IPS DF 6.9 (cell line): ENCODE data around the gene ANTXR1.

ENCODE experiments used
- DNase-seq: peaks from one replicate; pipeline ENCODE4 v3.0.0-alpha.2; 2013; ENCODE audit warnings: low read depth, low spot score
- H3K27ac ChIP-seq: one replicate; pipeline ENCODE4 v1.5.1; 2013; ENCODE audit warnings: low read length, control low read depth
- H3K27me3 ChIP-seq: 2 replicates; pipeline ENCODE4 v1.6.1; 2013; ENCODE audit warnings: mild to moderate bottlenecking, low read length; ENCODE audit not compliant: control insufficient read depth, insufficient read depth
- H3K36me3 ChIP-seq: 2 replicates; pipeline ENCODE4 v1.6.1; 2013; ENCODE audit warnings: low read length; ENCODE audit not compliant: control insufficient read depth, insufficient read depth
- H3K4me1 ChIP-seq: 2 replicates; pipeline ENCODE4 v1.6.1; 2013; ENCODE audit warnings: low read length; ENCODE audit not compliant: control insufficient read depth, insufficient read depth
- H3K4me3 ChIP-seq: 2 replicates; pipeline ENCODE4 v1.5.1; 2013; ENCODE audit warnings: mild to moderate bottlenecking, low read length
- H3K9me3 ChIP-seq: 2 replicates; pipeline ENCODE4 v1.6.1; 2013; ENCODE audit warnings: low read length, inconsistent platforms; ENCODE audit not compliant: control insufficient read depth, insufficient read depth
- WGBS: extraction: QIAGEN DNeasy Blood & Tissue Kit; methylation state at CpG from one replicate; pipeline ENCODE4 v1.1.7; 2013; ENCODE audit warnings: mixed read lengths, missing lambda C conversion rate; ENCODE audit not compliant: insufficient read length, insufficient coverage; 5-methylcytosine and 5-hydroxymethylcytosine counted together

Gene ANTXR1

GRCh38 chr2:69163109-69163508 lies 150.1 kb downstream of the ANTXR1 start:
- whole genome bisulfite sequencing, result no CpG with 5 or more reads among the region's 6 CpGs
- no peak for DNase-seq
- no peaks in the 10 kb centered on the region for H3K27me3 ChIP-seq
- peaks cover 3% of the 10 kb centered on the region; the same call in 1 of the 2 replicates for H3K4me1 ChIP-seq
- no peak overlapping the region for H3K4me3 ChIP-seq
- no peaks in the 10 kb centered on the region for H3K9me3 ChIP-seq
- H3K36me3 ChIP-seq, result no peaks in the 10 kb centered on the region
- no peak overlapping the region for H3K27ac ChIP-seq

GRCh38 chr2:69163556-69163955 lies 150.6 kb downstream of the ANTXR1 start:
- Histone ChIP-seq H3K27ac (no peak overlapping the region), H3K36me3 (no peaks in the 10 kb centered on the region), H3K4me1 (peaks cover 3% of the 10 kb centered on the region; the same call in 1 of the 2 replicates), H3K27me3 (no peaks in the 10 kb centered on the region), H3K9me3 (no peaks in the 10 kb centered on the region), H3K4me3 (no peak overlapping the region)
- WGBS, result no CpG with 5 or more reads among the region's 7 CpGs
- DNase-seq, result no peak

DNA sequence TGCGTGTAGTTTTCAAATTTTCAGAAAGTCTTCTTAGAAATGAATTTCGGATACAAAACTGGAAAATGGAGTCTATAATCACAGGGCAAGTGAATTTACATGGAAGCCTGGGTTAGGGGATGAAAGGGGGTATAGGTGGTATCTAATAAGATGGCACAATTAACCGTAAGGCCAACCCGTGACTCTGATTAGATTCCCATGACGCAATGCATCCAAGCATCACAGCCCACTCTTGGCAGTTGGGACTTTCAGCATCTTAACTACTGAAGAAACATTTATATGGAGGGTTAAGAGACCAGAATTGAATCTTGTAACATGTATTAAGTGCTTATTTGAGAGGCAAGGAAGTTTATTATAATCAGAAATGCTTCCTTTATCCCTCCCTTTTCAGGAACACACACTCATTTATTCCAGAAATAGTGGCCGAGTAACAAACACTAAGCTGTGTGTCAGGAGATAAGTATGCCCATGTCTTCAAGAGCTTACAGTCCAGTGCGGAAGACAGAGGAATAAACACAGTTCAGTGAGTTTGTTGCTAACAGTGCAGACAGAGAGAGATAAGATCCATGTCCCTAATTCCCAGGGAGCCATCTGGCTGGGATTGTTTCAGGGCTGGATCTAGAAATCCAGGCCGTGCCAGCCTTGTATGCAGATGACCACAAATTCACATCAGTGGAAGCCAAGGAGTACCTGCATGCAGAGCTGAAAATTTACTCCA lies 151.2 kb downstream of the ANTXR1 start:
- WGBS, result no CpG with 5 or more reads among the region's 8 CpGs
- Histone ChIP-seq H3K27ac (no peak overlapping the region), H3K27me3 (no peaks in the 10 kb centered on the region), H3K36me3 (no peaks in the 10 kb centered on the region), H3K9me3 (no peaks in the 10 kb centered on the region), H3K4me3 (no peak overlapping the region), H3K4me1 (peaks cover 3% of the 10 kb centered on the region; the same call in 1 of the 2 replicates)
- no peak for DNase-seq

GRCh38 chr2:69165091-69165880 lies 152.3 kb downstream of the ANTXR1 start:
- no peaks in the 10 kb centered on the region for H3K36me3 ChIP-seq
- no CpG with 5 or more reads among the region's 10 CpGs for WGBS
- no peak overlapping the region for H3K27ac ChIP-seq
- no peak overlapping the region for H3K4me3 ChIP-seq
- no peaks in the 10 kb centered on the region for H3K27me3 ChIP-seq
- no peaks in the 10 kb centered on the region for H3K9me3 ChIP-seq
- H3K4me1 ChIP-seq, result peaks cover 3% of the 10 kb centered on the region; the same call in 1 of the 2 replicates
- DNase-seq, result no peak

DNA sequence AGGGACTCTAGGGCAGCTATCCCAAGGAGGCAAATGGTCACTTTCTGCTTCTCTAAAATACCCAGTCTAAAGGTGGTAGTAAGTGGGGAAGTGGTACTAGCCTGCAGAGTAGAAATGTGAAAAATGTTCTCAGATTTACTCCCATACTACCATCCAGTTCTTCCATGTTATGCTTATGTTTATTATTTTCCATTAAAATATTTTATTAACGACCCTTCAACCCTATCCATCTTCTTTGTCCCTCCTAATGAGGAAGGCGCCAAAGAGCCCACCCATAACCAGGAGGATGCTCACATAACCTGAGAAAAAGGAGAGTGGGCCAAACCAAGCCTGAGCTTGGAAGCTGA lies 153.5 kb downstream of the ANTXR1 start:
- no peaks in the 10 kb centered on the region for H3K9me3 ChIP-seq
- no peak overlapping the region for H3K4me3 ChIP-seq
- WGBS, result no CpG with 5 or more reads among the region's 2 CpGs
- no peak overlapping the region for H3K27ac ChIP-seq
- DNase-seq, result no peak
- H3K27me3 ChIP-seq, result no peaks in the 10 kb centered on the region
- H3K36me3 ChIP-seq, result no peaks in the 10 kb centered on the region
- H3K4me1 ChIP-seq, result peaks cover 3% of the 10 kb centered on the region; the same call in 1 of the 2 replicates

DNA sequence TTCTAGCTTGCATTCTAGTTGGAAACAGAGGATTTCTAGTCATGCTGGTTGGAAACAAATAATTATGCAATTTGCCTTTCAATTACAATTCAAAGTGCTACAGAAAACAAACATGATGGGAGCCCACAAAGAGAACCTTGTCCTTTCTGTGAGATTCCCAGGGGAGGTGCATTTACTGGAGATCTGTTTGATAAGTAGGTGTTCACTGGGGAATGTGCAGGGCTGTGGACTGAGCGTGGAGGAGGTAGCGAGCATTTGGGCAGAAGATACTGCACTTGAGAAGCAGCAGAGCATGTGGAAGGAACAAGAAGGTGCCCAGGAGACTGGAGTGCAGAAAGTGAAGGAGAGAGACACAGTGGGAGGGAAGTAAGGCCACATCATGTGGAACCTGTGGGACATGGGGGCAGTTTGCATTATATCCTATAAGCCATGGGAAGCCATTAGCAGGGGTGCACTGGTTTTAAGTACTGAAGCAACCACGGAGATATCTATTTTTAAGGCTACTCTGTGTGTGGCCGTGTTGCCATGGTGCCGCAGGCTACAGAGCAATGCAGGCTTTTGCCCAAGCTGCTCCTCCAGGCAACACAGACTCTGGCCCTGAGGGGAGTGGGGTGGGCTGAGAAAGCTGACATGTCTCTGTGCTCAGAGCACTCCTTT lies 154.0 kb downstream of the ANTXR1 start:
- H3K4me3 ChIP-seq, result no peak overlapping the region
- no peaks in the 10 kb centered on the region for H3K27me3 ChIP-seq
- H3K9me3 ChIP-seq, result no peaks in the 10 kb centered on the region
- peaks cover 3% of the 10 kb centered on the region; the same call in 1 of the 2 replicates for H3K4me1 ChIP-seq
- H3K36me3 ChIP-seq, result no peaks in the 10 kb centered on the region
- no peak overlapping the region for H3K27ac ChIP-seq
- no CpG with 5 or more reads among the region's 5 CpGs for WGBS
- no peak for DNase-seq

DNA sequence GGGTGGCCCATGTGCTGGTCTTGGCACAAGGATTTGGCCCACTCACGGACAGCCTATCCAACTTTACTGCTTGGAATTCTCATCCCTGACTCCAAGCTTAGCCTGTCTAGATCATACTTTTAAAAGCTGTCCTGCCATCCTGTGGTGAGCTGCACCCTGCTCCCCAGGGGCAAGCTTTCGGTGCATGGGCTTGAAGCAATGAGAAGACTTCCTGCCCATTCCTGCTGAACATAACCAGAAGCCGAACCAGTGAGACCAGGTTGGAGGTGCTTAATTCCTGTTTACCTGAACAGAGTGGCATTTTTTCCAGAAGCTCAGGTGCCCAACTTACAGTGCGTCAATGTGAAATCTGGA lies 154.5 kb downstream of the ANTXR1 start:
- DNase-seq, result no peak
- no CpG with 5 or more reads among the region's 4 CpGs for WGBS
- H3K36me3 ChIP-seq, result no peaks in the 10 kb centered on the region
- no peaks in the 10 kb centered on the region for H3K27me3 ChIP-seq
- no peak overlapping the region for H3K27ac ChIP-seq
- no peaks in the 10 kb centered on the region for H3K9me3 ChIP-seq
- no peak overlapping the region for H3K4me3 ChIP-seq
- peaks cover 3% of the 10 kb centered on the region; the same call in 1 of the 2 replicates for H3K4me1 ChIP-seq

DNA sequence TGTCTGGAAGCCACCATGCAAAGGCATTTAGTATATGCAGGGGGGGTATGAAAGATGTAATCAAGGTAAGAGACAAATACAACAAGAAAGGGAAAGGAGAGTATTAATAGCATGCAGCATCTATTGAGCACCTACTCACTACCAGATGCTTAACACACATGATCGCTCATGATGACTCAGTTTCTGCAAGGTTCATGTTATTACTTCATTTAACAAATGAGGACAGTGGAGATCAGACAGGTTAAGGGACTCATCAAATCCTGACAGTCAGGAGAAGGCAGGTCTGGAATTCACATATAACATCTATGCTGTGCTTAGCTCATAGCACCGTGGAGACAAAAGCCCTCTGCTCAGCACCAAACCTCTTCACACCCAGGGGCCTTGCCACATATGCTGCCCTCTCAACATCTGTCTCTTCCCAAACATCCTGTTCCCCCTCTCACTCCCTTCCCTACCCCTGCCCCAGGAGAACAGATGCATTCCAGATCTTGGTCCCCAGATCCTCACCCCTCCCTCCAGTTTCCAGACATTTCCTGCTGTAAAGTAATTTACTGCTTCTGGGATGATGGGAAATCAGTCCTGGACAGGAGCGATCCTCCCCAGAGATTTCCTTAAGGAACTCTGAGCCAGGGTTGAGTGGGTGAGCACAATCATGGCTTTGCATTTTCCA lies 155.3 kb downstream of the ANTXR1 start:
- no CpG with 5 or more reads among the region's 3 CpGs for WGBS
- H3K27me3 ChIP-seq, result no peaks in the 10 kb centered on the region
- peaks cover 3% of the 10 kb centered on the region; the same call in 1 of the 2 replicates for H3K4me1 ChIP-seq
- DNase-seq, result no peak
- H3K4me3 ChIP-seq, result no peak overlapping the region
- H3K9me3 ChIP-seq, result no peaks in the 10 kb centered on the region
- H3K27ac ChIP-seq, result no peak overlapping the region
- H3K36me3 ChIP-seq, result no peaks in the 10 kb centered on the region

DNA sequence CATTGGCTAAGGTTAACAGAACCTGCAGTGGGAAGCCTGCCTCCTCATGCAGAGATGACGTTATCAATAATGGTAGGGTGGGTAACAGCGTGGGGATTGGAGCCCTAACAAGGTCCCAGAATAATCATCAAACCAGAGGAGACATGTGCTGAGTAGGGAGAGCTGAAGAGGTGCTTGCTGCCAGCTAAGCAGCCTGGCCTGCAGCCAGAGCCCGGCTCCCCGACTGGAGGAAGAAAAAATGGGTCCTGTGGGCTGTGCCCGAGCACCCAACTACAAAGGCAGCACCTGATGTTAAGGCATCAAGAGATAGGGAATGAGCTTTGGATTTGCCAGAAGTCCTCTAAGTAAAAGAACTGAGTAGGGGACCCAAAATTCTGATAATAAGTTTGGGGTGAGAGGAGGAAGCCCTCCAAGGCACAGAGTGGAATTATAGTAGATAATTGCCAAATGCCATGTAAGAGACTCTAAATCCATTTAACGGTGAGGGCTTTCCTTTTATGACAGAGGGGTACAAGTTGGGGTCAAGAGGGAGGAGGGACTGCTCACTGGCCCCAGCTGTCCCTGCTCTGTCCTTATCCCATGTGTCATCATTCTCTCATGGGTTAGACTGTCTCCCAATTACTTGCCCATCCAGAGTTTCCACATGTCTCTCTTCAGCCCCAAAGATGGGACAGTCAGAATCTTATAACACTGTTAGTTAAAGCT lies 156.1 kb downstream of the ANTXR1 start:
- WGBS, result no CpG with 5 or more reads among the region's 6 CpGs
- Histone ChIP-seq H3K27me3 (no peaks in the 10 kb centered on the region), H3K9me3 (no peaks in the 10 kb centered on the region), H3K4me3 (no peak overlapping the region), H3K4me1 (no peaks in the 10 kb centered on the region), H3K36me3 (no peaks in the 10 kb centered on the region), H3K27ac (no peak overlapping the region)
- no peak for DNase-seq
